Liver (tissue), 9 donors: ENCODE results near the gene NLRP4. TPM values are rescaled to one million over a fixed set of nuclear protein-coding genes. Genes with fewer than 3 reads are reported as not detected.

Experiments
- DNase-seq: peaks from one replicate; pipeline ENCODE4 v3.0.0-alpha.2; 2017; ENCODE audit warnings: low spot score
- H3K27ac ChIP-seq, 2 donors: one replicate each; pipeline ENCODE4 v1.7.0; 2013; ENCODE audit warnings: inconsistent platforms in 2 of 2, low read length in 2 of 2, control low read depth in 1 of 2, low read depth in 1 of 2, mild to moderate bottlenecking in 1 of 2
- H3K27me3 ChIP-seq, 4 donors: one replicate each; pipeline versions ENCODE4 v1.6.1 to v1.7.0; 2013; ENCODE audit warnings: low read length in 3 of 4, inconsistent platforms in 1 of 4, mild to moderate bottlenecking in 1 of 4, moderate library complexity in 1 of 4; ENCODE audit not compliant: control insufficient read depth in 4 of 4, insufficient read depth in 4 of 4
- H3K36me3 ChIP-seq, 4 donors: one replicate each; pipeline versions ENCODE4 v1.6.1 to v1.7.0; 2013; ENCODE audit warnings: low read length in 3 of 4, mild to moderate bottlenecking in 3 of 4, low read depth in 1 of 4, moderate library complexity in 1 of 4; ENCODE audit not compliant: control insufficient read depth in 4 of 4, insufficient read depth in 3 of 4
- H3K4me1 ChIP-seq, 4 donors: one replicate each; pipeline versions ENCODE4 v1.6.1 to v1.7.0; 2013; ENCODE audit warnings: low read length in 3 of 4, mild to moderate bottlenecking in 3 of 4, moderate library complexity in 1 of 4; ENCODE audit not compliant: control insufficient read depth in 4 of 4, insufficient read depth in 4 of 4
- H3K4me3 ChIP-seq, 3 donors: one replicate each; pipeline versions ENCODE4 v1.6.1 to v1.7.0; 2013; ENCODE audit warnings: low read length in 3 of 3, control low read depth in 1 of 3, low read depth in 1 of 3, mild to moderate bottlenecking in 1 of 3
- H3K9ac ChIP-seq, 2 donors: one replicate each; pipeline ENCODE4 v1.7.0; 2013; ENCODE audit warnings: low read length in 2 of 2, mild to moderate bottlenecking in 2 of 2, moderate library complexity in 2 of 2, control low read depth in 1 of 2, low read depth in 1 of 2
- H3K9me3 ChIP-seq, 4 donors: one replicate each; pipeline versions ENCODE4 v1.6.1 to v1.7.0; 2013; ENCODE audit warnings: low read length in 3 of 4; ENCODE audit not compliant: control insufficient read depth in 4 of 4
- ATF3 ChIP-seq: IDR thresholded peaks from 2 replicates; pipeline ENCODE4 v1.6.1; 2016; ENCODE audit warnings: antibody characterized with exemption
- CTCF ChIP-seq: fragments of 150-350 bp; IDR thresholded peaks from 2 replicates; pipeline ENCODE4 v1.5.1; 2017; ENCODE audit warnings: improper control_type of control experiment, low read depth, low read length; ENCODE audit not compliant: missing input control
- FOXA1 ChIP-seq: IDR thresholded peaks from 2 replicates; pipeline ENCODE4 v1.6.1; 2016; ENCODE audit warnings: antibody characterized with exemption
- GABPA ChIP-seq, 2 donors: IDR thresholded peaks in 1 of 2; conservative IDR thresholded peaks in 1 of 2; 2 replicates each; pipeline ENCODE4 v1.6.1; 2016; ENCODE audit warnings: antibody characterized with exemption in 2 of 2, mild to moderate bottlenecking in 1 of 2, moderate library complexity in 1 of 2
- HNF4A ChIP-seq, 2 donors: conservative IDR thresholded peaks; 2 replicates each; pipeline ENCODE4 v1.6.1; 2016; ENCODE audit warnings: antibody characterized with exemption in 2 of 2, mild to moderate bottlenecking in 2 of 2
- HNF4G ChIP-seq: IDR thresholded peaks from 2 replicates; pipeline ENCODE4 v1.6.1; 2016; ENCODE audit warnings: antibody characterized with exemption
- JUND ChIP-seq, 2 donors: IDR thresholded peaks; 2 replicates each; pipeline ENCODE4 v1.6.1; 2016; ENCODE audit warnings: antibody characterized with exemption in 2 of 2
- MAX ChIP-seq: IDR thresholded peaks from 2 replicates; pipeline ENCODE4 v1.6.1; 2016; ENCODE audit warnings: antibody characterized with exemption
- NR2F2 ChIP-seq: IDR thresholded peaks from 2 replicates; pipeline ENCODE4 v1.6.1; 2016; ENCODE audit warnings: antibody characterized with exemption
- RAD21 ChIP-seq, 2 donors: IDR thresholded peaks; 2 replicates each; pipeline ENCODE4 v1.6.1; 2016; ENCODE audit warnings: antibody characterized with exemption in 2 of 2, mild to moderate bottlenecking in 2 of 2
- REST ChIP-seq: IDR thresholded peaks from 2 replicates; pipeline ENCODE4 v1.6.1; 2016; ENCODE audit warnings: antibody characterized with exemption, mild to moderate bottlenecking
- RXRA ChIP-seq, 2 donors: IDR thresholded peaks; 2 replicates each; pipeline ENCODE4 v1.6.1; 2017 to 2018; ENCODE audit warnings: antibody characterized with exemption in 2 of 2, mild to moderate bottlenecking in 1 of 2
- SP1 ChIP-seq: IDR thresholded peaks from 2 replicates; pipeline ENCODE4 v1.6.1; 2018; ENCODE audit warnings: antibody characterized with exemption, mild to moderate bottlenecking
- TAF1 ChIP-seq: conservative IDR thresholded peaks from 2 replicates; pipeline ENCODE4 v1.6.1; 2016; ENCODE audit warnings: antibody characterized with exemption, mild to moderate bottlenecking
- YY1 ChIP-seq: IDR thresholded peaks from 2 replicates; pipeline ENCODE4 v1.6.1; 2016; ENCODE audit warnings: antibody characterized with exemption, mild to moderate bottlenecking
- ZBTB33 ChIP-seq: IDR thresholded peaks from 2 replicates; pipeline ENCODE4 v1.6.1; 2016; ENCODE audit warnings: antibody characterized with exemption
- WGBS: extraction: QIAGEN DNeasy Blood & Tissue Kit; methylation state at CpG from one replicate; pipeline ENCODE4 v1.1.7; 2013; 5-methylcytosine and 5-hydroxymethylcytosine counted together
- polyA plus RNA-seq, 2 donors: library from polyadenylated mRNA; stranded (reverse) in 1 of 2; unstranded in 1 of 2; fragments of 200-250 nt in 1 of 2; fragments of >200 nt in 1 of 2; fragmentation: Nextera tagmentation in 1 of 2; extraction: Ambion mirVana in 1 of 2; gene quantifications; one replicate each; pipeline versions ENCODE4 v1.2.1 to v1.2.3, GENCODE V29; 2013 to 2015
- total RNA-seq, 2 donors: library from RNA; depleted of rRNA; stranded (reverse); fragments of >200 nt; gene quantifications; one replicate each; pipeline ENCODE4 v1.2.3, GENCODE V29; 2014
- donor health status: healthy.
- donor health status: healthy.
- donor health status: healthy.
- donor health status: healthy.
- donor health status: healthy.

NLRP4 gene
- total and polyA plus RNA-seq, 4 donors, result not detected

GRCh38 chr19:55832676-55833075, 3.7 kb upstream of the NLRP4 start (continued):
- TF ChIP-seq TAF1, result no peak

GRCh38 chr19:55838251-55838650, 1.9 kb downstream of the NLRP4 start:
- Histone ChIP-seq H3K27ac (no peak overlapping the region), H3K36me3 (no peaks in the 10 kb centered on the region), H3K9ac (no peak overlapping the region), H3K9me3 (peaks cover 0 to 2% (median 0%) of the 10 kb centered on the region in 4 donors), H3K27me3 (peaks cover 0 to 7% (median 0%) of the 10 kb centered on the region in 4 donors), H3K4me1 (no peaks in the 10 kb centered on the region), H3K4me3 (no peak overlapping the region)
- WGBS, result 72% methylated on average over 3 of the region's 3 CpGs
- DNase-seq, result no peak
- TF ChIP-seq GABPA (IDR thresholded peaks at IDR 0.05 in 1 of 2, conservative IDR thresholded peaks at IDR 0.05 in 1 of 2) (no peak), RAD21 (IDR thresholded peaks at IDR 0.05) (no peak), REST (no peak), HNF4A (conservative IDR thresholded peaks at IDR 0.05) (no peak), NR2F2 (no peak), MAX (no peak), TAF1 (no peak), HNF4G (no peak), CTCF (no peak), JUND (IDR thresholded peaks at IDR 0.05) (no peak), ZBTB33 (no peak), SP1 (no peak), YY1 (no peak)

- H3K36me3 ChIP-seq, result no peaks in the 10 kb centered on the region
- WGBS, result 38% methylated on average over 4 of the region's 4 CpGs
- DNase-seq, result no peak
- no peak overlapping the region for H3K9ac ChIP-seq
- H3K9me3 ChIP-seq, result peaks cover 0 to 2% (median under 1%) of the 10 kb centered on the region in 4 donors
- no peaks in the 10 kb centered on the region for H3K4me1 ChIP-seq
- peaks cover 0 to 7% (median 0%) of the 10 kb centered on the region in 4 donors for H3K27me3 ChIP-seq
- H3K4me3 ChIP-seq, result no peak overlapping the region
- H3K27ac ChIP-seq, result no peak overlapping the region
- TF ChIP-seq JUND (IDR thresholded peaks at IDR 0.05) (no peak), HNF4A (conservative IDR thresholded peaks at IDR 0.05) (no peak), ATF3 (no peak), YY1 (no peak), RXRA (IDR thresholded peaks at IDR 0.05) (no peak), RAD21 (IDR thresholded peaks at IDR 0.05) (no peak), FOXA1 (no peak), REST (no peak), ZBTB33 (no peak), TAF1 (no peak), GABPA (IDR thresholded peaks at IDR 0.05 in 1 of 2, conservative IDR thresholded peaks at IDR 0.05 in 1 of 2) (no peak), MAX (no peak), SP1 (no peak)
Observed at GRCh38 chr19:55838906-55839305, 2.6 kb downstream of the NLRP4 start.
